Kidney (tissue), 14 donors: ENCODE results near the gene ZNF408. TPM values are rescaled to one million over a fixed set of nuclear protein-coding genes. Genes with fewer than 3 reads are reported as not detected.
A peak's percentile ranks its signal among the peaks of the same experiment; 100 is the strongest.

Experiments used
- DNase-seq, 5 donors: peaks; one replicate each; pipeline ENCODE4 v3.0.0-alpha.2; 2013 to 2020
- FAIRE-seq: peaks from 2 replicates; lab custom pipeline; 2012; peaks lifted over from hg19 to GRCh38; lab: Jason Lieb, UNC
- H3K27ac ChIP-seq, 2 donors: one replicate each; pipeline ENCODE4 v1.7.0; 2013; ENCODE audit warnings: low read depth in 2 of 2, low read length in 2 of 2, inconsistent platforms in 1 of 2
- H3K27me3 ChIP-seq: one replicate; pipeline ENCODE4 v1.7.1; 2013; ENCODE audit warnings: low read length, inconsistent platforms; ENCODE audit not compliant: control insufficient read depth, insufficient read depth
- H3K36me3 ChIP-seq, 3 donors: one replicate each; pipeline versions ENCODE4 v1.7.0 to v1.7.1; 2013; ENCODE audit warnings: low read length in 3 of 3, control low read depth in 1 of 3, inconsistent platforms in 1 of 3; ENCODE audit not compliant: insufficient read depth in 3 of 3, control insufficient read depth in 2 of 3
- H3K4me1 ChIP-seq, 3 donors: one replicate each; pipeline versions ENCODE4 v1.7.0 to v1.7.1; 2013; ENCODE audit warnings: low read length in 3 of 3, inconsistent platforms in 1 of 3, low read depth in 1 of 3; ENCODE audit not compliant: control insufficient read depth in 2 of 3, insufficient read depth in 2 of 3
- H3K4me3 ChIP-seq, 3 donors: one replicate each; pipeline versions ENCODE4 v1.7.0 to v1.8.1; 2013; ENCODE audit warnings: low read length in 3 of 3, control low read depth in 1 of 3, inconsistent platforms in 1 of 3
- H3K9ac ChIP-seq, 3 donors: one replicate each; pipeline versions ENCODE4 v1.7.0 to v1.7.1; 2013; ENCODE audit warnings: low read length in 3 of 3, control low read depth in 1 of 3, inconsistent platforms in 1 of 3
- H3K9me3 ChIP-seq, 3 donors: one replicate each; pipeline versions ENCODE4 v1.7.0 to v1.7.1; 2013; ENCODE audit warnings: low read length in 3 of 3, control low read depth in 1 of 3, inconsistent platforms in 1 of 3; ENCODE audit not compliant: control insufficient read depth in 2 of 3, insufficient read depth in 1 of 3
- intact Hi-C: fragments of 100-400 bp; cut with DNase I; formaldehyde crosslinking; loops from one replicate; pipeline ENCODE4 v1.11.1; 2022
- polyA plus RNA-seq: library from polyadenylated mRNA; stranded (reverse); fragments of 350-450 nt; fragmentation: Illumina TruSeq; extraction: RNeasy Lipid Tissue Mini Kit (QIAGEN cat#74804); gene quantifications from one replicate; pipeline ENCODE4 v1.2.3, GENCODE V29; 2014; ENCODE audit warnings: low read depth, low replicate concordance; ENCODE audit not compliant: insufficient read depth
- total RNA-seq: library from RNA; stranded (reverse); fragmentation: NEBNext Ultra II Directional; extraction: Animal tissue kit (Norgen Biotek cat#: 25700); gene quantifications from one replicate; pipeline ENCODE4 v1.2.1, GENCODE V29; 2021
- TF ChIP-seq, protein P1 (sequence below): IDR thresholded peaks from 3 replicates; pipeline ENCODE4 v1.5.1; 2012; ENCODE audit warnings: mild to moderate bottlenecking, moderate library complexity, borderline replicate concordance; ENCODE audit not compliant: insufficient read depth; ENCODE audit errors: extremely low read depth
- donor health status: control.
- donor health status: control.
- donor health status: control.
- donor health status: control.
- donor health status: control.
- donor health status: DM: yes; HTN: yes; CAD: no.
- donor health status: Normal renal cell carcinoma (clear cell type).

The ZNF408 gene
- total and polyA plus RNA-seq, 2 donors from 2014 or later, result 7.8 to 9.7 TPM

DNA sequence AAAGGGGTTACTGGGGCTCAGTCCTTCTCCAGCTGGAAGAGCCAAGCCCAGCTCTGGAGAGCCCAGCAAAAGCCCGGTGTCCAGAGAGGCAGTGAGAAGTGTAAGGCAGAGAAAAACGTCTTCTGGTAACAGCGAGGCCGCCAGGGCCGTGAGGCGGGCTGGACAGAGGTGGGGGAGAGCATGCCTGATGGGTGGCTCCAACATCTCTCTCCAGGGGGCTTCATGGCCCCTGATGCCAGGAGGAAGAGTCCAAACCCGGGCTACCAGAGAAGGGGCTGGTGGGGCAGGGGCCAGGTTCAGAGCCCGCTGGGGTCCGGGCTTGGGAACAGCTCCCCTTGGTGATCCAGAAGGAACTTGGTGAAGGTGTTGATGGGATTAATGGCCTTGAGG is 22.1 kb upstream of the ZNF408 start:
- Histone ChIP-seq H3K9ac (no peak overlapping the region), H3K4me1 (peaks cover 0 to 22% (median 0%) of the 10 kb centered on the region in 3 donors), H3K27ac (no peak overlapping the region), H3K4me3 (no peak overlapping the region), H3K9me3 (no peaks in the 10 kb centered on the region), H3K27me3 (no peaks in the 10 kb centered on the region), H3K36me3 (peaks cover 0 to 28% (median 14%) of the 10 kb centered on the region in 3 donors)
- FAIRE-seq, result no peak
- TF ChIP-seq, protein P1, sequence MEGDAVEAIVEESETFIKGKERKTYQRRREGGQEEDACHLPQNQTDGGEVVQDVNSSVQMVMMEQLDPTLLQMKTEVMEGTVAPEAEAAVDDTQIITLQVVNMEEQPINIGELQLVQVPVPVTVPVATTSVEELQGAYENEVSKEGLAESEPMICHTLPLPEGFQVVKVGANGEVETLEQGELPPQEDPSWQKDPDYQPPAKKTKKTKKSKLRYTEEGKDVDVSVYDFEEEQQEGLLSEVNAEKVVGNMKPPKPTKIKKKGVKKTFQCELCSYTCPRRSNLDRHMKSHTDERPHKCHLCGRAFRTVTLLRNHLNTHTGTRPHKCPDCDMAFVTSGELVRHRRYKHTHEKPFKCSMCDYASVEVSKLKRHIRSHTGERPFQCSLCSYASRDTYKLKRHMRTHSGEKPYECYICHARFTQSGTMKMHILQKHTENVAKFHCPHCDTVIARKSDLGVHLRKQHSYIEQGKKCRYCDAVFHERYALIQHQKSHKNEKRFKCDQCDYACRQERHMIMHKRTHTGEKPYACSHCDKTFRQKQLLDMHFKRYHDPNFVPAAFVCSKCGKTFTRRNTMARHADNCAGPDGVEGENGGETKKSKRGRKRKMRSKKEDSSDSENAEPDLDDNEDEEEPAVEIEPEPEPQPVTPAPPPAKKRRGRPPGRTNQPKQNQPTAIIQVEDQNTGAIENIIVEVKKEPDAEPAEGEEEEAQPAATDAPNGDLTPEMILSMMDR, result no peak
- peak in 1 of 5 donors; percentile 51 for DNase-seq
- intact Hi-C loops, result no loop called here

DNA sequence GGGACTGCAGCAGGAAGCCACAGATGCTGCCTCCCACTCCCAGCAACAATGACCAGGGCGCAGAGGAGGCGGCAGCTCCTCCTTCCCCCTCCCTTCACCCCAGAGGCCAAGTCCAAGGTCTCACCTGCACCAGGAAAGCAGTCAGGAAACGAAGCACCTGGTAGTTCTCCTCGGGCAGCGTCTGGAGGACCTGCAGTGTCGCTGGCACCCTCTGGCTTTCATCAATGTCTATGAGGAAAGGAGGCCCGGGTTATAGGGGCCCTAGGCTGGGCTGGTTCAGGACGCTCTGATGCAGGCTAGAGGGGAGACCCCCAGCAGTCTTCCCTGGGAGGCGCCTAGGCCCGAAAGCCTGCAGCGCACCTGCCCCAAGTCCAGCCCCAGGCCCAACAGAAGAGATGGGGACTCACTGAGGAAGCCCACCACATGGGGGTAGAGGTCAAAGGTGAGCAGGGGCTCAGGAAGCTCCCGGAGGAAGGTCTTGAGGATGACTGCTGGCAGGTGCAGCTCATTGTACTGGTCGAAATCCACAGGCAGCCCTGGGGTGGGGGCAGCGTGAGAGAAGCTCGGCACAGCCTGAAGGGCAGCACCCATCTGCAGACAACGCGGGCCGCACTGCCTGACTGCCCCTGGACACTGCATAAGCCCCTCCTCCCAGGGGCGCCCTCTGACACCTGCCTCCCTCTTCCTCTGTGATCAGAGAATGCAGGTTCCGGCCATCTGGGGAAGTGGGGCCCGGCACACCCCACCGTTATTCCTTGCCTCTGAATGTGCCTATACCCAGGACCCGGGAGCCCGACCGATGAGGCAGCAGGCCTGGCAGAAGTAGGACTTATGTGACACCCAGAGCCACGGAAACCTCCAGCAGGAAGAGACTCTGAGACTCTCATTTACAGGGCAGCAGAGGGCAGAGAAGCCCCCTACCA is 21.3 kb upstream of the ZNF408 start:
- H3K27me3 ChIP-seq, result no peaks in the 10 kb centered on the region
- H3K9me3 ChIP-seq, result no peaks in the 10 kb centered on the region
- DNase-seq (peak in 1 of 5 donors; percentile 66), FAIRE-seq (no peak)
- TF ChIP-seq, protein P1, result no peak
- H3K4me3 ChIP-seq, result no peak overlapping the region
- H3K4me1 ChIP-seq, result peaks cover 0 to 22% (median 0%) of the 10 kb centered on the region in 3 donors
- no peak overlapping the region for H3K9ac ChIP-seq
- H3K27ac ChIP-seq, result no peak overlapping the region
- H3K36me3 ChIP-seq, result peaks cover 0 to 28% (median 13%) of the 10 kb centered on the region in 3 donors
- intact Hi-C loops, result no loop called here

DNA sequence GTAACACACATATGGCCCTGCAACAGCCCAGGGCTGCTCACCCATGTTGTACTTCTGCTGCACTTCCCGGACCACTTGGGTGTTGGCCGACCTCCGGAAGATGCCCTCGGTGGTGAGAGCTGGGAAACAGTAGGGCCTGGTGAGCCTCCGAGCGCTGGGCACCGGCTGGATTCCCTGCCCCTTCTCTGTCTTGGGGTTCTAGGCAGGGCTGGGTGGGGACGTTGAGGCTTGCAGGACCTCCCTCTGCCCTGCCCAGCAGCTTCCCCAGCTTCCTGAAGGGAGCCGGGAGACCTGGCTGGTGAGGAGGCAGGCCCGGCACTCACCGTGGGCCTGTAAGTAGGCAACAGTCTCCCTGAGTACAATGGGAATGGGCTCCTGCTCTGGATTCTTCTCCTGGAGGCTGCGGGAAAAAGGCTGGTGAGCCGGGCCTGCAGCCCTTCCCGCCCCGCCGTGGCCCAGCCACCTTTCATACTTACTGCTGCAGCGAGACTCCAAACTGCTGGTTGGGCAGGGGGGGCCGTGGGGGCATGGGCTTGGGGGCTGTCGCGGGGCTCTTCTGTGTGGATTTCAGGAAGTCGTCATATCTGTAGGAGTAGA is 20.6 kb upstream of the ZNF408 start:
- H3K27me3 ChIP-seq, result no peaks in the 10 kb centered on the region
- H3K27ac ChIP-seq, result no peak overlapping the region
- DNase-seq, result peak in 1 of 5 donors; percentile 64
- intact Hi-C loops, result no loop called here
- TF ChIP-seq, protein P1, result no peak
- FAIRE-seq, result no peak
- H3K4me3 ChIP-seq, result no peak overlapping the region
- H3K9ac ChIP-seq, result no peak overlapping the region
- peaks cover 0 to 28% (median 13%) of the 10 kb centered on the region in 3 donors for H3K36me3 ChIP-seq
- no peaks in the 10 kb centered on the region for H3K9me3 ChIP-seq
- peaks cover 0 to 14% (median 0%) of the 10 kb centered on the region in 3 donors for H3K4me1 ChIP-seq
